Fibroblast of lung (primary cell): ENCODE data around the gene FAM234B. TPM values are rescaled to one million over a fixed set of nuclear protein-coding genes. Genes with fewer than 3 reads are reported as not detected.
A peak's percentile ranks its signal among the peaks of the same experiment; 100 is the strongest.

Experiments used
- DNase-seq, 2 donors: peaks; one replicate each; pipeline versions ENCODE4 v3.0.0 to v3.0.0-alpha.2; 2010; ENCODE audit warnings: low read depth in 2 of 2
- H2AFZ ChIP-seq: 2 replicates; pipeline ENCODE4 v1.5.1; 2012; ENCODE audit warnings: low read length, control low read depth, inconsistent platforms
- H3K27ac ChIP-seq: 2 replicates; pipeline ENCODE4 v1.5.1; 2011; ENCODE audit warnings: low read length, control low read depth; ENCODE audit not compliant: insufficient read depth
- H3K27me3 ChIP-seq: 2 replicates; pipeline ENCODE4 v1.5.1; 2011; ENCODE audit warnings: mild to moderate bottlenecking, low read length; ENCODE audit not compliant: control insufficient read depth, insufficient read depth
- H3K36me3 ChIP-seq: 2 replicates; pipeline ENCODE4 v1.5.1; 2011; ENCODE audit warnings: low read length; ENCODE audit not compliant: control insufficient read depth, insufficient read depth
- H3K4me1 ChIP-seq: 2 replicates; pipeline ENCODE4 v1.5.1; 2011; ENCODE audit warnings: low read length; ENCODE audit not compliant: control insufficient read depth, insufficient read depth; ENCODE audit errors: extremely low read depth
- H3K4me2 ChIP-seq: 2 replicates; pipeline ENCODE4 v1.5.1; 2011; ENCODE audit warnings: low read length, control low read depth; ENCODE audit not compliant: insufficient read depth; ENCODE audit errors: extremely low read depth
- H3K4me3 ChIP-seq, 4 experiments: fragments of 200-600 bp in 1 of 4; sonication (generic) in 1 of 4; replicated peaks in 1 of 4; 2 replicates each; pipeline ENCODE4 v1.5.1; 2011 to 2016; ENCODE audit warnings: low read length in 4 of 4, low read depth in 3 of 4, mild to moderate bottlenecking in 3 of 4, control low read depth in 2 of 4, inconsistent platforms in 1 of 4, mixed read lengths in 1 of 4; ENCODE audit not compliant: insufficient read depth in 1 of 4; ENCODE audit errors: control extremely low read depth in 1 of 4
- H3K79me2 ChIP-seq: 2 replicates; pipeline ENCODE4 v1.5.1; 2012; ENCODE audit warnings: mild to moderate bottlenecking, low read length, inconsistent platforms; ENCODE audit not compliant: control insufficient read depth, insufficient read depth
- H3K9ac ChIP-seq: 2 replicates; pipeline ENCODE4 v1.5.1; 2011; ENCODE audit warnings: mild to moderate bottlenecking, low read length, control low read depth; ENCODE audit not compliant: insufficient read depth
- H3K9me3 ChIP-seq: 2 replicates; pipeline ENCODE4 v1.5.1; 2012; ENCODE audit warnings: low read depth, low read length; ENCODE audit not compliant: control insufficient read depth, insufficient read depth
- H4K20me1 ChIP-seq: 2 replicates; pipeline ENCODE4 v1.5.1; 2011; ENCODE audit warnings: low read length; ENCODE audit not compliant: control insufficient read depth, insufficient read depth; ENCODE audit errors: extremely low read depth
- CTCF ChIP-seq, 2 donors: IDR thresholded peaks in 1 of 2; conservative IDR thresholded peaks in 1 of 2; 1 replicate in 1 of 2; 2 replicates in 1 of 2; pipeline ENCODE4 v1.5.1; 2011 to 2012; ENCODE audit warnings: low read length in 2 of 2, control low read depth in 1 of 2, inconsistent platforms in 1 of 2, low read depth in 1 of 2, mild to moderate bottlenecking in 1 of 2
- EZH2 ChIP-seq: IDR thresholded peaks from 2 replicates; pipeline ENCODE4 v1.5.1; 2012; ENCODE audit warnings: low read length, control low read depth, mild to moderate bottlenecking; ENCODE audit errors: missing control alignments
- polyA plus RNA-seq, 2 donors: library from polyadenylated mRNA; depleted of rRNA in 1 of 2; stranded (reverse) in 1 of 2; unstranded in 1 of 2; fragments of >200 nt; gene quantifications; 2 replicates each; pipeline ENCODE4 v1.2.1, GENCODE V29; 2011 to 2012; ENCODE audit warnings: missing spikeins in 1 of 2
- total RNA-seq: library from RNA; depleted of rRNA; stranded (reverse); fragments of >200 nt; gene quantifications from 2 replicates; pipeline ENCODE4 v1.2.1, GENCODE V29; 2014

The FAM234B gene
- total and polyA plus RNA-seq, 2 donors (not counting 1 experiment from before 2014, with no cell fraction given): 7.3 to 10.4 TPM

GRCh38 chr12:13101821-13102375 is 57.7 kb downstream of the FAM234B start:
- H3K9ac ChIP-seq: peak overlapping the region; percentile 96
- peak overlapping the region in 3 of 4 experiments; percentile 26 to 57 (median 46) for H3K4me3 ChIP-seq
- no peaks in the 10 kb centered on the region for H3K79me2 ChIP-seq
- H3K27me3 ChIP-seq: no peaks in the 10 kb centered on the region
- peak overlapping the region; percentile 72 for H3K4me2 ChIP-seq
- no peaks in the 10 kb centered on the region for H4K20me1 ChIP-seq
- no peaks in the 10 kb centered on the region for H3K36me3 ChIP-seq
- H2AFZ ChIP-seq: no peak overlapping the region
- DNase-seq: peak; percentile 36
- no peaks in the 10 kb centered on the region for H3K9me3 ChIP-seq
- TF ChIP-seq EZH2 (no peak), CTCF (conservative IDR thresholded peaks at IDR 0.05 in 1 of 2, IDR thresholded peaks at IDR 0.05 in 1 of 2; ENCODE audit: low read depth in 1 of 2, low read length in 2 of 2) (no peak)
- peak overlapping the region; percentile 100 for H3K27ac ChIP-seq
- peaks cover 39% of the 10 kb centered on the region for H3K4me1 ChIP-seq

GRCh38 chr12:13102461-13103195 is 58.4 kb downstream of the FAM234B start:
- Histone ChIP-seq H3K36me3 (no peaks in the 10 kb centered on the region), H3K27me3 (no peaks in the 10 kb centered on the region), H3K4me2 (peak overlapping the region; percentile 5), H3K9me3 (no peaks in the 10 kb centered on the region), H3K4me1 (peaks cover 34% of the 10 kb centered on the region), H2AFZ (peak overlapping the region; percentile 24), H3K79me2 (no peaks in the 10 kb centered on the region), H3K4me3 (no peak overlapping the region), H4K20me1 (no peaks in the 10 kb centered on the region), H3K27ac (peak overlapping the region; percentile 100), H3K9ac (no peak overlapping the region)
- peak; percentile 34 to 66 for DNase-seq
- TF ChIP-seq EZH2 (no peak), CTCF (conservative IDR thresholded peaks at IDR 0.05 in 1 of 2, IDR thresholded peaks at IDR 0.05 in 1 of 2; ENCODE audit: low read depth in 1 of 2, low read length in 2 of 2) (no peak)

GRCh38 chr12:13103391-13104033 is 59.3 kb downstream of the FAM234B start, which contains the start of gene GSG1:
Gene GSG1 (minus strand): TSS chr12:13103667. CDS start chr12:13103512, 155 bp downstream.
- no peak within 1 kb of the TSS for H3K9ac ChIP-seq

More at GRCh38 chr12:13103391-13104033, 59.3 kb downstream of the FAM234B start, which contains the start of gene GSG1:
- Histone ChIP-seq H3K4me3 (no peak within 1 kb of the TSS), H3K79me2 (no peaks in the 10 kb centered on the region), H2AFZ (peak within 1 kb of the TSS; percentile 24), H3K36me3 (no peaks in the 10 kb centered on the region), H3K4me2 (peak within 1 kb of the TSS; percentile 5), H3K4me1 (peaks cover 31% of the 10 kb centered on the region), H4K20me1 (no peaks in the 10 kb centered on the region), H3K27me3 (no peaks in the 10 kb centered on the region), H3K27ac (peak within 1 kb of the TSS; percentile 100), H3K9me3 (no peaks in the 10 kb centered on the region)
- DNase-seq: peak in 1 of 2 donors; percentile 23
- no peak for TF ChIP-seq EZH2
- no peak for TF ChIP-seq CTCF (conservative IDR thresholded peaks at IDR 0.05 in 1 of 2, IDR thresholded peaks at IDR 0.05 in 1 of 2; ENCODE audit: low read depth in 1 of 2, low read length in 2 of 2)
